Liver (tissue), 9 donors: ENCODE data around the gene HNMT. TPM values are rescaled to one million over a fixed set of nuclear protein-coding genes. Genes with fewer than 3 reads are reported as not detected.

Source experiments
- DNase-seq: peaks from one replicate; pipeline ENCODE4 v3.0.0-alpha.2; 2017; ENCODE audit warnings: low spot score
- H3K27ac ChIP-seq, 2 donors: one replicate each; pipeline ENCODE4 v1.7.0; 2013; ENCODE audit warnings: inconsistent platforms in 2 of 2, low read length in 2 of 2, control low read depth in 1 of 2, low read depth in 1 of 2, mild to moderate bottlenecking in 1 of 2
- H3K27me3 ChIP-seq, 4 donors: one replicate each; pipeline versions ENCODE4 v1.6.1 to v1.7.0; 2013; ENCODE audit warnings: low read length in 3 of 4, inconsistent platforms in 1 of 4, mild to moderate bottlenecking in 1 of 4, moderate library complexity in 1 of 4; ENCODE audit not compliant: control insufficient read depth in 4 of 4, insufficient read depth in 4 of 4
- H3K36me3 ChIP-seq, 4 donors: one replicate each; pipeline versions ENCODE4 v1.6.1 to v1.7.0; 2013; ENCODE audit warnings: low read length in 3 of 4, mild to moderate bottlenecking in 3 of 4, low read depth in 1 of 4, moderate library complexity in 1 of 4; ENCODE audit not compliant: control insufficient read depth in 4 of 4, insufficient read depth in 3 of 4
- H3K4me1 ChIP-seq, 4 donors: one replicate each; pipeline versions ENCODE4 v1.6.1 to v1.7.0; 2013; ENCODE audit warnings: low read length in 3 of 4, mild to moderate bottlenecking in 3 of 4, moderate library complexity in 1 of 4; ENCODE audit not compliant: control insufficient read depth in 4 of 4, insufficient read depth in 4 of 4
- H3K4me3 ChIP-seq, 3 donors: one replicate each; pipeline versions ENCODE4 v1.6.1 to v1.7.0; 2013; ENCODE audit warnings: low read length in 3 of 3, control low read depth in 1 of 3, low read depth in 1 of 3, mild to moderate bottlenecking in 1 of 3
- H3K9ac ChIP-seq, 2 donors: one replicate each; pipeline ENCODE4 v1.7.0; 2013; ENCODE audit warnings: low read length in 2 of 2, mild to moderate bottlenecking in 2 of 2, moderate library complexity in 2 of 2, control low read depth in 1 of 2, low read depth in 1 of 2
- H3K9me3 ChIP-seq, 4 donors: one replicate each; pipeline versions ENCODE4 v1.6.1 to v1.7.0; 2013; ENCODE audit warnings: low read length in 3 of 4; ENCODE audit not compliant: control insufficient read depth in 4 of 4
- EGR1 ChIP-seq, 2 donors: IDR thresholded peaks; 2 replicates each; pipeline ENCODE4 v1.6.1; 2016 to 2018; ENCODE audit warnings: antibody characterized with exemption in 2 of 2, low read depth in 2 of 2
- FOXA1 ChIP-seq: IDR thresholded peaks from 2 replicates; pipeline ENCODE4 v1.6.1; 2016; ENCODE audit warnings: antibody characterized with exemption
- FOXA2 ChIP-seq: IDR thresholded peaks from 2 replicates; pipeline ENCODE4 v1.6.1; 2016; ENCODE audit warnings: antibody characterized with exemption
- GABPA ChIP-seq, 2 donors: IDR thresholded peaks in 1 of 2; conservative IDR thresholded peaks in 1 of 2; 2 replicates each; pipeline ENCODE4 v1.6.1; 2016; ENCODE audit warnings: antibody characterized with exemption in 2 of 2, mild to moderate bottlenecking in 1 of 2, moderate library complexity in 1 of 2
- HNF4A ChIP-seq, 2 donors: conservative IDR thresholded peaks; 2 replicates each; pipeline ENCODE4 v1.6.1; 2016; ENCODE audit warnings: antibody characterized with exemption in 2 of 2, mild to moderate bottlenecking in 2 of 2
- HNF4G ChIP-seq: IDR thresholded peaks from 2 replicates; pipeline ENCODE4 v1.6.1; 2016; ENCODE audit warnings: antibody characterized with exemption
- NR2F2 ChIP-seq: IDR thresholded peaks from 2 replicates; pipeline ENCODE4 v1.6.1; 2016; ENCODE audit warnings: antibody characterized with exemption
- RAD21 ChIP-seq, 2 donors: IDR thresholded peaks; 2 replicates each; pipeline ENCODE4 v1.6.1; 2016; ENCODE audit warnings: antibody characterized with exemption in 2 of 2, mild to moderate bottlenecking in 2 of 2
- RXRA ChIP-seq, 2 donors: IDR thresholded peaks; 2 replicates each; pipeline ENCODE4 v1.6.1; 2017 to 2018; ENCODE audit warnings: antibody characterized with exemption in 2 of 2, mild to moderate bottlenecking in 1 of 2
- TAF1 ChIP-seq: conservative IDR thresholded peaks from 2 replicates; pipeline ENCODE4 v1.6.1; 2016; ENCODE audit warnings: antibody characterized with exemption, mild to moderate bottlenecking
- YY1 ChIP-seq: IDR thresholded peaks from 2 replicates; pipeline ENCODE4 v1.6.1; 2016; ENCODE audit warnings: antibody characterized with exemption, mild to moderate bottlenecking
- WGBS: extraction: QIAGEN DNeasy Blood & Tissue Kit; methylation state at CpG from one replicate; pipeline ENCODE4 v1.1.7; 2013; 5-methylcytosine and 5-hydroxymethylcytosine counted together
- polyA plus RNA-seq, 2 donors: library from polyadenylated mRNA; stranded (reverse) in 1 of 2; unstranded in 1 of 2; fragments of 200-250 nt in 1 of 2; fragments of >200 nt in 1 of 2; fragmentation: Nextera tagmentation in 1 of 2; extraction: Ambion mirVana in 1 of 2; gene quantifications; one replicate each; pipeline versions ENCODE4 v1.2.1 to v1.2.3, GENCODE V29; 2013 to 2015
- total RNA-seq, 2 donors: library from RNA; depleted of rRNA; stranded (reverse); fragments of >200 nt; gene quantifications; one replicate each; pipeline ENCODE4 v1.2.3, GENCODE V29; 2014
- TF ChIP-seq, protein P1 (sequence below): IDR thresholded peaks from 2 replicates; pipeline ENCODE4 v1.6.1; 2016; ENCODE audit warnings: antibody characterized with exemption
- TF ChIP-seq, protein P2 (sequence below): fragments of 150-350 bp; IDR thresholded peaks from 2 replicates; pipeline ENCODE4 v1.5.1; 2017; ENCODE audit warnings: improper control_type of control experiment, low read depth, low read length; ENCODE audit not compliant: missing input control
- TF ChIP-seq, protein P3 (sequence below): IDR thresholded peaks from 2 replicates; pipeline ENCODE4 v1.6.1; 2016; ENCODE audit warnings: antibody characterized with exemption
- donor health status: healthy.
- donor health status: healthy.
- donor health status: healthy.
- donor health status: healthy.
- donor health status: healthy.

HNMT gene
- total and polyA plus RNA-seq, 4 donors: 44.4 to 103 (median 78.5) TPM

DNA sequence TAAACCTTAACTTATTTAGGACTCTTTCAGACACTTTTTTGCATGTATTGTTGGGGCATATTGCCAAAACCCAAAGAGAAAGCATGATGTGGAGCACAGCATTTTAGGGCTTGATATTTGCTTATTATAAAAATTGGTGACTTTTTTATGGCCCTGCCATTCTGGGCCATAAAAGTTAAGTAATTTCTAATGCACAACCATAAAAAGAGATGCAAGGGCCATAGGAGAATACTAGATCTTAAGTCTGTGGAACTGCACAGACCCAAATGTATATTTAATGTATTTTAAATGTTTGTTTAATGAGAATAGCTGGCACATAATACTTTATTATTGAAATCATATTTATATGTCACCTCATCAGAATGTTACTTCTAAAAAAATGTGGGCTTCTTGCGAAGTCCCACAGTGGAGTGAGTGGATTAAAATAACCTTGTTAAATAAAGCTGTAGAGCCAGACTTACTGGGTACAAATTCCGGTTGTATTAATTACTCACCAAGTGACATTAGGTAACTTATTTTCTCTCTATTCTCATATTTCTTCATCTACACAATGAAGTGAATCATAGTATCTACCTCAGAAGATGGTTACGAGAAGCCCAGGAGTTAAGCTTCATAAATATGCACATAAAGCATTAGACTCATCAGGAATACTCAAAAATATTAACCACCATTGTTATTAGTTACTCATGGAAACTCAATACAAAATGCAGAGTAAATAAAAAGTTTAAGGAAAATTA lies 52.2 kb downstream of the HNMT start (continued):
- TF ChIP-seq GABPA (IDR thresholded peaks at IDR 0.05 in 1 of 2, conservative IDR thresholded peaks at IDR 0.05 in 1 of 2) (no peak), RXRA (IDR thresholded peaks at IDR 0.05) (no peak)
- TF ChIP-seq, protein P1, sequence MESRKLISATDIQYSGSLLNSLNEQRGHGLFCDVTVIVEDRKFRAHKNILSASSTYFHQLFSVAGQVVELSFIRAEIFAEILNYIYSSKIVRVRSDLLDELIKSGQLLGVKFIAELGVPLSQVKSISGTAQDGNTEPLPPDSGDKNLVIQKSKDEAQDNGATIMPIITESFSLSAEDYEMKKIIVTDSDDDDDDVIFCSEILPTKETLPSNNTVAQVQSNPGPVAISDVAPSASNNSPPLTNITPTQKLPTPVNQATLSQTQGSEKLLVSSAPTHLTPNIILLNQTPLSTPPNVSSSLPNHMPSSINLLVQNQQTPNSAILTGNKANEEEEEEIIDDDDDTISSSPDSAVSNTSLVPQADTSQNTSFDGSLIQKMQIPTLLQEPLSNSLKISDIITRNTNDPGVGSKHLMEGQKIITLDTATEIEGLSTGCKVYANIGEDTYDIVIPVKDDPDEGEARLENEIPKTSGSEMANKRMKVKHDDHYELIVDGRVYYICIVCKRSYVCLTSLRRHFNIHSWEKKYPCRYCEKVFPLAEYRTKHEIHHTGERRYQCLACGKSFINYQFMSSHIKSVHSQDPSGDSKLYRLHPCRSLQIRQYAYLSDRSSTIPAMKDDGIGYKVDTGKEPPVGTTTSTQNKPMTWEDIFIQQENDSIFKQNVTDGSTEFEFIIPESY: no peak

DNA sequence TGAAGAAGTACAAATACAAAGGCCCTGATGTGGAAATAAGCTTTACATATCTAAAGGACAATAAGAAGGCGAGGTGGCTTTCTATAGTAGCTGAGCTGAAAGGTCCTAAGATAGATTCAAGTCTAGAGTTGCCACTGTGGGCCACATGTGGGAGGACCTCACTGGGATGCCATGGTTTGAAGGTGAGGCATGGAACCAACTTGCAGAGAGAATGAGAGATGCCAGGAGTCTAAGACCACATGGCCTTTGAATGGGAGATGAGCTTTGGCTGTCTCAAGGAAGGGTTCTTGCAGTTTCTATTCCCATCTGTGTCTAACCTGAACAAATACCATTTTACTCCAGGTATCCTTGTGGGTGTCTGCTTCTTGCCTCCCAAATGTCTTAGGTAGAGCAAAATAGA lies 53.6 kb downstream of the HNMT start:
- 86% methylated on average over 1 of the region's 1 CpG for WGBS
- no peak for DNase-seq
- Histone ChIP-seq H3K27ac (no peak overlapping the region), H3K9me3 (no peaks in the 10 kb centered on the region), H3K27me3 (no peaks in the 10 kb centered on the region), H3K9ac (no peak overlapping the region), H3K36me3 (peaks cover 0 to 22% (median 9%) of the 10 kb centered on the region in 4 donors), H3K4me3 (no peak overlapping the region), H3K4me1 (no peaks in the 10 kb centered on the region)
- TF ChIP-seq FOXA2 (no peak), RAD21 (IDR thresholded peaks at IDR 0.05) (no peak), YY1 (no peak), FOXA1 (no peak), NR2F2 (no peak), TAF1 (no peak), HNF4G (no peak), HNF4A (conservative IDR thresholded peaks at IDR 0.05) (no peak), EGR1 (IDR thresholded peaks at IDR 0.05; ENCODE audit: low read depth in 2 of 2) (no peak)
- TF ChIP-seq, protein P2, sequence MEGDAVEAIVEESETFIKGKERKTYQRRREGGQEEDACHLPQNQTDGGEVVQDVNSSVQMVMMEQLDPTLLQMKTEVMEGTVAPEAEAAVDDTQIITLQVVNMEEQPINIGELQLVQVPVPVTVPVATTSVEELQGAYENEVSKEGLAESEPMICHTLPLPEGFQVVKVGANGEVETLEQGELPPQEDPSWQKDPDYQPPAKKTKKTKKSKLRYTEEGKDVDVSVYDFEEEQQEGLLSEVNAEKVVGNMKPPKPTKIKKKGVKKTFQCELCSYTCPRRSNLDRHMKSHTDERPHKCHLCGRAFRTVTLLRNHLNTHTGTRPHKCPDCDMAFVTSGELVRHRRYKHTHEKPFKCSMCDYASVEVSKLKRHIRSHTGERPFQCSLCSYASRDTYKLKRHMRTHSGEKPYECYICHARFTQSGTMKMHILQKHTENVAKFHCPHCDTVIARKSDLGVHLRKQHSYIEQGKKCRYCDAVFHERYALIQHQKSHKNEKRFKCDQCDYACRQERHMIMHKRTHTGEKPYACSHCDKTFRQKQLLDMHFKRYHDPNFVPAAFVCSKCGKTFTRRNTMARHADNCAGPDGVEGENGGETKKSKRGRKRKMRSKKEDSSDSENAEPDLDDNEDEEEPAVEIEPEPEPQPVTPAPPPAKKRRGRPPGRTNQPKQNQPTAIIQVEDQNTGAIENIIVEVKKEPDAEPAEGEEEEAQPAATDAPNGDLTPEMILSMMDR: no peak
- TF ChIP-seq, protein P1: no peak

DNA sequence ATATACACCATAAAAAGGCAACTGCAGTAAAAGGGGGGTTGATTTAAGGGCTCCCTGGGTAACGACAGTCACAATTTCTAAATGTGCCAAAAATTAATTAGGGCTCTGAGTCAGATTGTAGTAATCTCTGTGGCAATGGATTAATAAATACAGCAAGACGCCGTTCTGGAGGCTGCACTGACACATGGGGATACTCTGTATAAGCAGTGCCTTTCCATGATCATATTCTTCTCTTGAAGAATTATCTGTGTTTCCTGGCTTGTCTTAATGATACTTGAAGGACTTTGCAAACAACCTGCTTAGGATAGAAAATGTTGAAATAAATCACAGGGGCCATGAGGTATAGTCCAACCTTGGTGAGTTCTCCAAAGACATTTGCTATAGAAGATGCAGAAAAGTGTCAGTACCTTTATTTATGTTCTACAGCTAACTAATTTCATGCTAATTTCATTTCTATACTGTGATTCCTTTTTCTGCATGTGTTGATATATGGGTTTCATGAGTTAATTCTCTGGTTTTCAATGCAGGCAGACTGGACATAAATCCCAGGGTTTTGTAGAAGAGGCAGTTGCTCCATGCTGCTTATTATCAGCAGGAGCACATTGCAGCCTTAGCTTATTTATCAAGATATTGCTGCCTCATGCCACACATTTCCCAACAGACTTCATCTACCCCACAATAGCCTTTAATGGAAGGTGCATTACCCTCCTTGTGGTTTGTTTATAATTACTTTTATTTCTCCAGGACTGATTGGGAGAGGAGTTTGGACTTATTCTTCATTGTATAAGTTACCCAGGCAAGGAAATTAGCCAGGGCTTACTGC lies 54.8 kb downstream of the HNMT start:
- H3K9me3 ChIP-seq: no peaks in the 10 kb centered on the region
- no peak overlapping the region for H3K9ac ChIP-seq
- DNase-seq: no peak
- H3K4me1 ChIP-seq: no peaks in the 10 kb centered on the region
- no peak overlapping the region for H3K4me3 ChIP-seq
- WGBS: 80% methylated on average over 3 of the region's 3 CpGs
- no peaks in the 10 kb centered on the region for H3K27me3 ChIP-seq
- H3K36me3 ChIP-seq: peaks cover 0 to 12% (median 3%) of the 10 kb centered on the region in 4 donors
- H3K27ac ChIP-seq: no peak overlapping the region
- TF ChIP-seq, protein P2: no peak
- TF ChIP-seq EGR1 (IDR thresholded peaks at IDR 0.05; ENCODE audit: low read depth in 2 of 2): no peak
- no peak for TF ChIP-seq FOXA1
- no peak for TF ChIP-seq HNF4A (conservative IDR thresholded peaks at IDR 0.05)
- no peak for TF ChIP-seq FOXA2
- TF ChIP-seq RXRA (IDR thresholded peaks at IDR 0.05): no peak
- TF ChIP-seq, protein P3, sequence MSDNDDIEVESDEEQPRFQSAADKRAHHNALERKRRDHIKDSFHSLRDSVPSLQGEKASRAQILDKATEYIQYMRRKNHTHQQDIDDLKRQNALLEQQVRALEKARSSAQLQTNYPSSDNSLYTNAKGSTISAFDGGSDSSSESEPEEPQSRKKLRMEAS: no peak
- no peak for TF ChIP-seq RAD21 (IDR thresholded peaks at IDR 0.05)
- no peak for TF ChIP-seq GABPA (IDR thresholded peaks at IDR 0.05 in 1 of 2, conservative IDR thresholded peaks at IDR 0.05 in 1 of 2)
